ENCODE measurements around the gene TNFRSF1B. TPM values are rescaled to one million over a fixed set of nuclear protein-coding genes. Genes with fewer than 3 reads are reported as not detected.

TNFRSF1B gene
- total RNA-seq, 1 experiment from 2014 or later, result not detected

GRCh38 chr1:12189328-12189682 is 22.5 kb downstream of the TNFRSF1B start:
- no peak for DNase-seq (ENCODE audit: low spot score)

GRCh38 chr1:12191242-12192032 is 24.6 kb downstream of the TNFRSF1B start:
- DNase-seq (ENCODE audit: low spot score), result no peak

GRCh38 chr1:12194666-12195216 is 27.9 kb downstream of the TNFRSF1B start:
- DNase-seq (ENCODE audit: low spot score), result no peak

GRCh38 chr1:12195416-12195815 is 28.6 kb downstream of the TNFRSF1B start:
- DNase-seq (ENCODE audit: low spot score), result no peak

GRCh38 chr1:12196641-12197482 is 30.1 kb downstream of the TNFRSF1B start:
- DNase-seq (ENCODE audit: low spot score), result no peak

- no peak for DNase-seq (ENCODE audit: low spot score)
Measured at GRCh38 chr1:12197483-12197880, 30.7 kb downstream of the TNFRSF1B start.

GRCh38 chr1:12200208-12200607 is 33.4 kb downstream of the TNFRSF1B start:
- no peak for DNase-seq (ENCODE audit: low spot score)

GRCh38 chr1:12201352-12202189 is 34.8 kb downstream of the TNFRSF1B start:
- DNase-seq (ENCODE audit: low spot score), result no peak

GRCh38 chr1:12202190-12202497 is 35.4 kb downstream of the TNFRSF1B start:
- no peak for DNase-seq (ENCODE audit: low spot score)

- DNase-seq (ENCODE audit: low spot score), result no peak
Measured at GRCh38 chr1:12202577-12202976, 35.8 kb downstream of the TNFRSF1B start.

GRCh38 chr1:12203216-12204007 is 36.6 kb downstream of the TNFRSF1B start:
- DNase-seq (ENCODE audit: low spot score), result no peak

- DNase-seq (ENCODE audit: low spot score), result no peak
Measured at GRCh38 chr1:12204140-12204539, 37.3 kb downstream of the TNFRSF1B start.

GRCh38 chr1:12204754-12205658 is 38.2 kb downstream of the TNFRSF1B start:
- no peak for DNase-seq (ENCODE audit: low spot score)

GRCh38 chr1:12206238-12206637 is 39.4 kb downstream of the TNFRSF1B start:
- no peak for DNase-seq (ENCODE audit: low spot score)

GRCh38 chr1:12206792-12207424 is 40.1 kb downstream of the TNFRSF1B start:
- DNase-seq (ENCODE audit: low spot score), result no peak

GRCh38 chr1:12208271-12208670 is 41.5 kb downstream of the TNFRSF1B start:
- no peak for DNase-seq (ENCODE audit: low spot score)

- peak; percentile 93 for DNase-seq (ENCODE audit: low spot score)
Measured at GRCh38 chr1:12208764-12209494, 42.1 kb downstream of the TNFRSF1B start.

GRCh38 chr1:12209495-12209832 is 42.7 kb downstream of the TNFRSF1B start:
- no peak for DNase-seq (ENCODE audit: low spot score)

Data from HT-29 (cell line).